Mesendoderm (in vitro differentiated cells): ENCODE measurements around the gene TMED1.
"Not testable (repeated sequence)": the region's sequence is repeated elsewhere in the genome, so short reads cannot be mapped to it uniquely, and the experiment has no call there.

Experiments used
- DNase-seq: peaks from one replicate; pipeline ENCODE4 v3.0.0; 2013
- H2AK5ac ChIP-seq: 2 replicates; pipeline ENCODE4 v1.6.1; 2013; ENCODE audit warnings: low read length, inconsistent platforms
- H2BK120ac ChIP-seq: 2 replicates; pipeline ENCODE4 v1.6.1; 2013; ENCODE audit warnings: low read depth, mild to moderate bottlenecking, low read length, moderate library complexity, mixed read lengths
- H2BK15ac ChIP-seq: replicated peaks from 2 replicates; pipeline ENCODE4 v1.6.1; 2013; ENCODE audit warnings: low read depth, mild to moderate bottlenecking, moderate library complexity
- H2BK5ac ChIP-seq: 2 replicates; pipeline ENCODE4 v1.6.1; 2013; ENCODE audit warnings: low read length, inconsistent platforms
- H3K18ac ChIP-seq: 2 replicates; pipeline ENCODE4 v1.6.1; 2013; ENCODE audit warnings: mild to moderate bottlenecking, low read length, mixed read lengths
- H3K23ac ChIP-seq: one replicate; pipeline ENCODE4 v1.6.1; 2013; ENCODE audit warnings: low read length
- H3K27ac ChIP-seq: 2 replicates; pipeline ENCODE4 v1.5.1; 2013; ENCODE audit warnings: low read depth, mild to moderate bottlenecking, inconsistent platforms, low read length, moderate library complexity
- H3K27me3 ChIP-seq: 2 replicates; pipeline ENCODE4 v1.6.1; 2013; ENCODE audit warnings: low read length, control low read depth, mild to moderate bottlenecking, inconsistent platforms; ENCODE audit not compliant: insufficient read depth, poor library complexity
- H3K36me3 ChIP-seq: 2 replicates; pipeline ENCODE4 v1.6.1; 2013; ENCODE audit warnings: low read length, inconsistent platforms; ENCODE audit not compliant: control insufficient read depth, insufficient read depth
- H3K4ac ChIP-seq: one replicate; pipeline ENCODE4 v1.6.1; 2013; ENCODE audit warnings: low read depth, mild to moderate bottlenecking, low read length, moderate library complexity
- H3K4me1 ChIP-seq: 2 replicates; pipeline ENCODE4 v1.6.1; 2013; ENCODE audit warnings: low read depth, low read length, inconsistent platforms; ENCODE audit not compliant: control insufficient read depth
- H3K4me2 ChIP-seq: 2 replicates; pipeline ENCODE4 v1.6.1; 2013; ENCODE audit warnings: low read length
- H3K4me3 ChIP-seq: 2 replicates; pipeline ENCODE4 v1.5.1; 2013; ENCODE audit warnings: mild to moderate bottlenecking, low read length
- H3K56ac ChIP-seq: one replicate; pipeline ENCODE4 v1.6.1; 2013; ENCODE audit warnings: low read length
- H3K79me1 ChIP-seq: 2 replicates; pipeline ENCODE4 v1.6.1; 2013; ENCODE audit warnings: low read length, inconsistent platforms
- H3K79me2 ChIP-seq: 2 replicates; pipeline ENCODE4 v1.6.1; 2013; ENCODE audit warnings: mild to moderate bottlenecking, low read length; ENCODE audit not compliant: control insufficient read depth, insufficient read depth
- H3K9ac ChIP-seq: 2 replicates; pipeline ENCODE4 v1.6.1; 2013; ENCODE audit warnings: low read length, inconsistent platforms
- H4K5ac ChIP-seq: one replicate; pipeline ENCODE4 v1.6.1; 2013; ENCODE audit warnings: low read length
- H4K8ac ChIP-seq: one replicate; pipeline ENCODE4 v1.6.1; 2013; ENCODE audit warnings: low read depth, mild to moderate bottlenecking, control low read depth, low read length, moderate library complexity
- WGBS: extraction: QIAGEN DNeasy Blood & Tissue Kit; methylation state at CpG from one replicate; pipeline ENCODE4 v1.1.7; 2013; ENCODE audit warnings: low lambda C conversion rate, missing lambda C conversion rate; ENCODE audit not compliant: insufficient coverage; ENCODE audit errors: extremely low coverage; 5-methylcytosine and 5-hydroxymethylcytosine counted together

The TMED1 gene

GRCh38 chr19:10839114-10840050 is 3.4 kb upstream of the TMED1 start:
- Histone ChIP-seq H3K79me1 (peaks cover 3% of the 10 kb centered on the region), H3K9ac (no peak overlapping the region), H3K4me1 (no peaks in the 10 kb centered on the region), H4K5ac (no peak overlapping the region), H3K27ac (no peak overlapping the region), H3K4me2 (no peak overlapping the region), H2BK15ac (no peak overlapping the region), H3K18ac (no peak overlapping the region), H3K79me2 (no peaks in the 10 kb centered on the region), H4K8ac (no peak overlapping the region), H3K27me3 (no peaks in the 10 kb centered on the region), H3K36me3 (no peaks in the 10 kb centered on the region), H2BK120ac (no peak overlapping the region), H2AK5ac (no peak overlapping the region), H3K23ac (no peak overlapping the region), H2BK5ac (no peak overlapping the region), H3K56ac (no peak overlapping the region), H3K4me3 (no peak overlapping the region), H3K4ac (no peak overlapping the region)
- no CpG with 5 or more reads among the region's 10 CpGs for WGBS
- DNase-seq = no peak

GRCh38 chr19:10838377-10838776 is 2.4 kb upstream of the TMED1 start:
- H3K27ac ChIP-seq = no peak overlapping the region
- H3K4ac ChIP-seq = no peak overlapping the region
- no peaks in the 10 kb centered on the region for H3K36me3 ChIP-seq
- DNase-seq = no peak
- WGBS = no CpG with 5 or more reads among the region's 11 CpGs
- no peaks in the 10 kb centered on the region for H3K4me1 ChIP-seq
- H2BK15ac ChIP-seq = no peak overlapping the region
- H3K18ac ChIP-seq = no peak overlapping the region
- no peak overlapping the region for H3K4me2 ChIP-seq
- H3K56ac ChIP-seq = no peak overlapping the region
- peaks cover 3% of the 10 kb centered on the region for H3K79me1 ChIP-seq
- no peak overlapping the region for H2BK5ac ChIP-seq
- no peaks in the 10 kb centered on the region for H3K27me3 ChIP-seq
- no peaks in the 10 kb centered on the region for H3K79me2 ChIP-seq
- no peak overlapping the region for H2AK5ac ChIP-seq
- no peak overlapping the region for H4K8ac ChIP-seq
- H3K4me3 ChIP-seq = no peak overlapping the region
- no peak overlapping the region for H2BK120ac ChIP-seq
- no peak overlapping the region for H4K5ac ChIP-seq
- no peak overlapping the region for H3K23ac ChIP-seq
- no peak overlapping the region for H3K9ac ChIP-seq

- H2BK5ac ChIP-seq, H3K4ac ChIP-seq, H3K27ac ChIP-seq, H3K4me3 ChIP-seq, H3K9ac ChIP-seq, H3K4me2 ChIP-seq, H3K27me3 ChIP-seq, H4K8ac ChIP-seq, H3K4me1 ChIP-seq, H4K5ac ChIP-seq, H3K79me1 ChIP-seq, H3K56ac ChIP-seq, H3K36me3 ChIP-seq, H2BK15ac ChIP-seq, H3K18ac ChIP-seq, H2AK5ac ChIP-seq, H3K79me2 ChIP-seq, DNase-seq, H3K23ac ChIP-seq, H2BK120ac ChIP-seq: not testable (repeated sequence)
- no CpG with 5 or more reads among the region's 7 CpGs for WGBS
These were observed 1.6 kb upstream of the TMED1 start for GRCh38 chr19:10837649-10838048.

GRCh38 chr19:10836479-10837330 is 693 bp upstream of the TMED1 start:
- Histone ChIP-seq H2BK5ac (no peak overlapping the region), H3K36me3 (peaks cover 2% of the 10 kb centered on the region), H4K5ac (peak overlapping the region; percentile 0), H3K4me3 (no peak overlapping the region), H3K18ac (no peak overlapping the region), H3K79me1 (peaks cover 3% of the 10 kb centered on the region), H3K27ac (peak overlapping the region; percentile 96), H4K8ac (no peak overlapping the region), H3K4ac (no peak overlapping the region), H3K27me3 (no peaks in the 10 kb centered on the region), H3K9ac (peak overlapping the region; percentile 98), H3K4me1 (no peaks in the 10 kb centered on the region), H3K23ac (no peak overlapping the region), H3K79me2 (no peaks in the 10 kb centered on the region), H2AK5ac (no peak overlapping the region), H2BK15ac (no peak overlapping the region), H3K56ac (peak overlapping the region; percentile 100), H3K4me2 (peak overlapping the region; percentile 4), H2BK120ac (no peak overlapping the region)
- no CpG with 5 or more reads among the region's 38 CpGs for WGBS
- DNase-seq = no peak

GRCh38 chr19:10835089-10835753 is 791 bp downstream of the TMED1 start:
- H3K4me1 ChIP-seq = no peaks in the 10 kb centered on the region
- H3K79me1 ChIP-seq = peaks cover 3% of the 10 kb centered on the region
- no peak overlapping the region for H3K56ac ChIP-seq
- no peak overlapping the region for H2BK15ac ChIP-seq
- H3K4me2 ChIP-seq = peak overlapping the region; percentile 76
- no peak overlapping the region for H3K27ac ChIP-seq
- peak overlapping the region; percentile 31 for H3K9ac ChIP-seq
- no peaks in the 10 kb centered on the region for H3K79me2 ChIP-seq
- no peak overlapping the region for H3K23ac ChIP-seq
- WGBS = no CpG with 5 or more reads among the region's 32 CpGs
- no peak overlapping the region for H4K8ac ChIP-seq
- H3K4ac ChIP-seq = no peak overlapping the region
- DNase-seq = no peak
- H4K5ac ChIP-seq = no peak overlapping the region
- H2BK5ac ChIP-seq = no peak overlapping the region
- no peak overlapping the region for H2BK120ac ChIP-seq
- H3K4me3 ChIP-seq = no peak overlapping the region
- no peak overlapping the region for H3K18ac ChIP-seq
- H3K36me3 ChIP-seq = peaks cover 2% of the 10 kb centered on the region
- H2AK5ac ChIP-seq = no peak overlapping the region
- no peaks in the 10 kb centered on the region for H3K27me3 ChIP-seq
